IPS-NIHi7 (cell line): Measurements from ENCODE around the gene SLC6A8.
"Not testable (repeated sequence)": the region's sequence is repeated elsewhere in the genome, so short reads cannot be mapped to it uniquely, and the experiment has no call there.

Source experiments
- DNase-seq: peaks from one replicate; pipeline ENCODE4 v3.0.0; 2012; ENCODE audit warnings: mixed read lengths; ENCODE audit errors: extremely low spot score

The SLC6A8 gene

GRCh38 chrX:153731117-153731844 is 43.6 kb downstream of the SLC6A8 start:
- no peak for DNase-seq

DNA sequence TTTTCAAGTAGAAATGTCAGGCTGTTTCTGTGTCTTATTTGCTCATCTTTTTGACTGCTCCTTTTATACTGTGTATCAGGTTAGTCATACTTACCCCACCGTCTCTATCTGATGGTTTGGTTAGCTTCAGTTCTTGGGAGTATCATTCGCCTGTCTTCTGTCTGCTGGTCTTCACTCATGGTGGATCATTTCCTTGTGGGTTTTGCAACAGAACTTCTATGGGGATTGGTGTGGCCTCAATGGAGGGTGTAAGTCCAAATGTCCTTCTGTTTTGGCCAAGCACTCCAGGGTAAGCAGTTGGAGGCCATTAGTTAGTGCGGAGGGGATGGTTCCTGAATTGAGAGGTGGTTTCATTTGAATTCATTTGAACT is 44.1 kb downstream of the SLC6A8 start:
- DNase-seq = no peak

DNA sequence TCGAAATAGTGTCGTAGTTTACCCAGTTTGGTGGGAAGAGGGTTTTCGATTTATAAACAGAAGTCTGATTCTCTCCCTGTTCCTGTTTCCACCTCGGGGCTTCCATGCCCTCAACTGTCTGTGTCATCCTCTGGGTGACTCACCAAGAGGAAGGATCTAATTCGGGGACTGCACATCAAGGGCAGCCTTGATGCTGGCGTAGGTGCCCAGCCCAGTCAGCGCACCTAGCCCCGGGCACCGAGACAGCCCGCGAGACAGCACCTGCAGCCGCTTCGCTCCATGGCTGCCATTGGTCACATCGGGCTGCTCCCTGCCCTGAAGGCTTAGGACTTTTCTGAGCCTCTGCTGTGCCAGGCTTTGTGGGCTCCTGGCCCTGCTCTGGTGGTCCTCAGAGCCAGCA is 44.7 kb downstream of the SLC6A8 start:
- no peak for DNase-seq

- DNase-seq = no peak
These were observed 46.0 kb downstream of the SLC6A8 start for GRCh38 chrX:153733651-153734240.

- no peak for DNase-seq
These were observed 47.1 kb downstream of the SLC6A8 start for GRCh38 chrX:153734871-153735270.

DNA sequence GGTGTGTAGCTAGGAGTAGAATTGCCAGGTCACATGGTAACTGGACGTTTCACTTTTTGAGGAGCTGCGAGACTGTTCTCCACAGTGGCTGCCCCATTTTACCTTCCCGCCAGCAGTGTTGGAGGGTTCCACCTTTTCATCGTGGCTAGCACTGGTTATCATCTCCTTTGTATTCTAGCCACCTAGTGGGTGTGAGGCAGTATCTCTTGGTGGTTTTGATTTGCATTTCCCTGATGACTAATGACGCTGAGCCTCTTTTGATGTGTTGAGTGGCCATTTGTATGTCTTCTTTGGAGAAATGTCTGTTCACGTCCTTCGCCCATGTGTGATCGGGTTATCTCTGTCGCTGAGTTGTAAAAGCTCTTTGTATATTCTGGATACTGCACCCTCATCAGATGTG is 47.5 kb downstream of the SLC6A8 start:
- no peak for DNase-seq

DNA sequence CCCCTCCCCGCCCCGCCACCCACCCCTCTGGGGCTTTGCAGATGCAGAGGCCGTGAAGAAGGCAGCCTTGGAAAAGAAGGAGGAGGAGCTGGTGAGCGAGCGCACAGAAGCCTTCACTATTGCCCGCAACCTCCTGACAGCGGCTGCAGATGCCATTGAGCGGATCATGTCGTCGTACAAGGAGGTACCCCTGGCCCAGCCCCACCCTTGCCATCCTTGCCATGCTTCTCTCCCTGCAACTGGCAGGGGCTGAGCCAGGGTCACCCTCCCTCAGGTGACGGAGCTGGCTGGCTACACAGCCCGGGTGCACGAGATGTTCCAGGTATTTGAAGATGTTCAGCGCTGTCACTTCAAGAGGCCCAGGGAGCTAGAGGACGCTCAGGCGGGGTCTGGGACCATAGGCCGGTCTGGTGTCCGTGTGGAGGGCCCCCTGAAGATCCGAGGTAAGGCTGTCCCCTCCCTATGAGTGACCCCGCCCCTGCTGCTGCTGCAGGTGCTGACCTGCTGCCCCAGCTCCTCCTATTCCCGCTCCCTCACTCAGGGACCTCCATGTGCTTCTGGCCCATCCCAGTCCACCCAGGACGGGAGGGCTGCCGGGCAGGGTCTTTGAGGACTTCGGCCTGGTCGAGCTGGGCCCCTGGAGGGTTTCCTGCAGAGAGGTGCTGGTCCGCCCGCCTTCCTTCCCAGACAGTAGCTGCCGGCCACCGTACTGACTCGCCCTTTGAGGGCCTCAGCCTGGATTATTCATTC is 48.5 kb downstream of the SLC6A8 start:
- no peak for DNase-seq

- no peak for DNase-seq
These were observed 49.2 kb downstream of the SLC6A8 start for GRCh38 chrX:153736871-153737441.

DNA sequence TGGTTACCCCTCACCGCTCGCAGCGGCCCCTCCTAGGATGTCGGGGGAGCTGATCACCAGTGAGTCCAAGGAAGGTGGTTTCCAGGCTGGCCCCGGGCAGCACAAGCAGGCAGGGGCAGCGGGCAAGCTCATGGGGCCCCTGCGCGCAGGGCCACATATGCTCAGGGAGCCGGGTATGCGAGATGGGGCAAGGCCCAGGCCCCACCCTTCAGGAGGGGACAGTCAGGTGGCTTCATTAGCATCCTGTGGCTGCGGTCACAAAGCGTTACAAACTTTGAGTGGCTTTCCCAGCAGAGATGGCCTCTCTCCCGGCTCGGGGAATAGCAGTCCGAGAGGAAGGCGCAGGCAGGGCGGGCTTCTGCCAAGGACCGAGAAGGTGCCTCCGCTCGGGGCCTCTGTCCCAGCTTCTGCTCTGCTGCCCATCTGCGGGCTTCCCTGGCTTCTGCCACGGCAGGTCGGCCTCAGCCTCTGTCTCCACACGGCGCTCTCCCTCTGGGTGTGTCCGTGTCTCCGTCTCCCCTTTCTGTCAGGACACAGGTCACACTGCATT is 50.4 kb downstream of the SLC6A8 start:
- DNase-seq = no peak

GRCh38 chrX:153739754-153740486 is 52.2 kb downstream of the SLC6A8 start:
- DNase-seq = no peak

DNA sequence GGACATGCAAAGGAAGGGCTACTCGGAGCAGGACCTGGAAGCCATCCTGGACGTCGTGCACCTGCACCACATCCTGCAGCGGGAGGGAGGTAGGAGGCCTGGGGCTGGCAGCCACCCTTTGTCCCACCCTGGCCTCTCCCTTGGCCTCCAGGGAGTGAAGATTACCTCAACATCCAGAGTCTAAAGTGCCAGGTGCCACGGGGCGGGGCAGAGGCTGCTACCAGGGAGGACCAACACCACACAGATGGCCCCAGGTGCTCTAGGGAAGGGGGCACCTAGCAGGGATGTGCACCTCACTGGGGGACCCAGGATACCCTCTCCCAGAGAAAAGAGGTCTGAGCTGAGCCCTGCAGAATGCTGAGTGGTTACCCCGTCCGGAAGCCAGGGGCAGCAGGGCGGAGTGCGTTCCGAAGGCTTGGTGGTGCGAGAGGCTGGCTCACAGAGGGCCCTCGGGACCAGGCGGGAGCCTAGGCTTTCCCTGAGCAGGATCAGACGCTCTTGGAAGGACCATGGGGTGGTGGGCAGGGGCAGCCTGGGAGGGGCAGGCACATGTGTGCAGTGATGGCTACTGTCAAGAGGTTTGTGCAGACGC is 53.0 kb downstream of the SLC6A8 start:
- DNase-seq = no peak

GRCh38 chrX:153741446-153741845 is 53.7 kb downstream of the SLC6A8 start:
- DNase-seq = no peak

DNA sequence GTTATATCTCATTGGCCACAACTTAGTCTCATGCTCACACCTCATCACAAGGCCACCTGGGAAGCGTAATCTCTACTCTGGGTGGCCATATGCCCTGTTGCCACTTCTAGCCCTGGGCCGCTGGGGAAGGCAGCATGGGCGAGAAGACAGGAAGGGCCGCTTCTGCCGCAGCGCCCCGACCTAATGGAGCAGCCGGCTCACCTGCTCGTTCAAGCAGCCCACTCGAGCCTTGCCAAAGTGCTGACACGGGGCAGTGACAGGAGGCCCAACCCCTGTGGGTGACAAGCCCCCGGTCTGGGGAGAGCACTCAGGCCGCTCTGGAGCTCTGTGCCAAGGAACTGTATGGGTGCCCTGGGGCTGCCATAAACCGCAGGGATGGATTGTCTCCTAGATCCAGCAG is 54.4 kb downstream of the SLC6A8 start:
- DNase-seq = not testable (repeated sequence)

DNA sequence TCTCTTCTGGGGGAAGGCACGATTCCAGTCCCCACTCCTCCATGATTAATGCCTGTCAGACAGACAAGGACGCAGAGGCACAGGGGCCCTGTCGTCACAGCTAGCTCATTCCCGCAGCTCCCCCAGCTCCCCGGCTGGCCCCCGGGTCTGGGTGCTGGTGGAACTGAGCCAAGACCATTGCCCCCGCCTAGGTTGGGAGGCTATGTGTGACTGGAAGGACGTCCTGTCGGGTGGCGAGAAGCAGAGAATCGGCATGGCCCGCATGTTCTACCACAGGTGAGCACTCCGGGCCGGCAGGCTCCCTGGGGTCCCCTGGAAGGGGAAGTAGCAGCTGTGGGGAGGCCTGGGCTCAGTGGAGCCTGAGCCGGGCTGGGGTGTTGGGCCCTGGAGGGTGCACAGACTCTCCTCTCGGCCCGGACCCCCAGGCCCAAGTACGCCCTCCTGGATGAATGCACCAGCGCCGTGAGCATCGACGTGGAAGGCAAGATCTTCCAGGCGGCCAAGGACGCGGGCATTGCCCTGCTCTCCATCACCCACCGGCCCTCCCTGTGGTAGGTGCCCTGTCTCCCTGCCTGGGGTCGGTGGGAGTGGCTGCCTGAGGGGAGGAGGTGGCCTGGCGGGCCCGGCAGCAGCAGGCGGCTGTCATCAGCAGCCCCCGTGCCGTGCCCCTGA is 55.2 kb downstream of the SLC6A8 start:
- DNase-seq = not testable (repeated sequence)

GRCh38 chrX:153743468-153744209 is 55.9 kb downstream of the SLC6A8 start:
- not testable (repeated sequence) for DNase-seq

GRCh38 chrX:153744210-153745066 is 56.7 kb downstream of the SLC6A8 start:
- DNase-seq = peak; percentile 11

- not testable (repeated sequence) for DNase-seq
These were observed 57.3 kb downstream of the SLC6A8 start for GRCh38 chrX:153745067-153745433.
